Type B pancreatic cell (in vitro differentiated cells): ENCODE results near the gene RAB21. TPM values are rescaled to one million over a fixed set of nuclear protein-coding genes. Genes with fewer than 3 reads are reported as not detected.
A peak's percentile ranks its signal among the peaks of the same experiment; 100 is the strongest.

Source experiments
- DNase-seq: peaks from one replicate; pipeline ENCODE4 v3.0.0; 2021; ENCODE audit warnings: mixed read lengths; ENCODE audit not compliant: unreplicated experiment; ENCODE audit errors: extremely low spot score
- H3K27ac Mint-ChIP-seq: 2 replicates; pipeline ENCODE4 v1.8.0; 2021; ENCODE audit warnings: mild to moderate bottlenecking, mixed read lengths
- H3K27me3 Mint-ChIP-seq: 2 replicates; pipeline ENCODE4 v1.8.0; 2021; ENCODE audit warnings: mixed read lengths
- H3K36me3 Mint-ChIP-seq: 2 replicates; pipeline ENCODE4 v1.8.0; 2021; ENCODE audit warnings: mixed read lengths
- H3K4me1 Mint-ChIP-seq: one replicate; pipeline ENCODE4 v1.8.0; 2021; ENCODE audit warnings: mixed read lengths; ENCODE audit not compliant: unreplicated experiment
- H3K4me3 Mint-ChIP-seq: 2 replicates; pipeline ENCODE4 v1.8.0; 2021; ENCODE audit warnings: mild to moderate bottlenecking, mixed read lengths
- H3K9me3 Mint-ChIP-seq: 2 replicates; pipeline ENCODE4 v1.8.0; 2021; ENCODE audit warnings: mixed read lengths
- total RNA-seq: library from RNA; stranded (reverse); gene quantifications from 2 replicates; pipeline ENCODE4 v1.2.1, GENCODE V29; 2021; ENCODE audit warnings: low replicate concordance
- TF ChIP-seq, protein P1 (sequence below): fragments of 200-600 bp; sonication (generic); conservative IDR thresholded peaks from 2 replicates; pipeline ENCODE4 v1.5.0; 2021; ENCODE audit warnings: antibody characterized with exemption, mild to moderate bottlenecking

Gene RAB21
- total RNA-seq, 1 donor from 2014 or later, result 53.8 TPM

DNA sequence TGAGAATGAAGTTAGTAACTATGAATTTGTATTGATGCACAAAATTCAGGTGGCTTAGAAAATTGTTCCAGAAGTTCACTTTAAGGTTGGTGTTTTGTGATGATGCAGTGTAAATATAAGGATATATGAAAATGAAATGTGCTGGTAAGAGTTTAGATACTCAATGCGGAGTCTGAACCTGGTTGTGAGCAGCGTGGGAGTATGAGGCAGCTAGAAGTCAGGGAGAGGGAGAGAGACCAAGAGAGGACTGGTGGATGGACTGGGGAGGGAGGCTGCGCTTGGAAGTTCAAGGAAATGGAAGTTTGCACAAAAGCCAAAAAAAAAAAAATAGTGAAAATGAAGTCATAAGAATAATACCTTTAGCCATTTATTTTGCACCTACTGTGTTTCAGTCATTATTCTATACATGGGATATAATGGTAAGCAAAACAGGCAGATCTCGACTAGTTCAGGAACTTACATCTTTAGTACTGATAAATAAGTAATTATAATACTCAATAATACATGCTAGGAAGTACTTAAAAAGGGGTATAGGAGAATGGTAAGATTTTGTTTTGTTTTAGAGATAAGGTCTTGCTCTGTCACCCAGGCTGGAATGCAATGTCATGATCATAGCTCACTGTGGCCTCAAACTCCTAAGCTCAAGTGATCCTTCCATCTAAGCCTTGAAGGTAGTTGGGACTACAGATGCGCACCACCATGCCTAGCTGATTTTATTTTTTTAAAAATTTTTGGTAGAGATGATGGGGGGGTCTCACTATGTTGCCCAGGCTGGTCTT is 10.0 kb upstream of the RAB21 start:
- Mint-ChIP-seq H3K27ac (no peak overlapping the region), H3K9me3 (no peaks in the 10 kb centered on the region), H3K27me3 (peaks cover 21% of the 10 kb centered on the region), H3K36me3 (no peaks in the 10 kb centered on the region), H3K4me3 (no peak overlapping the region), H3K4me1 (no peaks in the 10 kb centered on the region)
- no peak for DNase-seq
- TF ChIP-seq, protein P1, sequence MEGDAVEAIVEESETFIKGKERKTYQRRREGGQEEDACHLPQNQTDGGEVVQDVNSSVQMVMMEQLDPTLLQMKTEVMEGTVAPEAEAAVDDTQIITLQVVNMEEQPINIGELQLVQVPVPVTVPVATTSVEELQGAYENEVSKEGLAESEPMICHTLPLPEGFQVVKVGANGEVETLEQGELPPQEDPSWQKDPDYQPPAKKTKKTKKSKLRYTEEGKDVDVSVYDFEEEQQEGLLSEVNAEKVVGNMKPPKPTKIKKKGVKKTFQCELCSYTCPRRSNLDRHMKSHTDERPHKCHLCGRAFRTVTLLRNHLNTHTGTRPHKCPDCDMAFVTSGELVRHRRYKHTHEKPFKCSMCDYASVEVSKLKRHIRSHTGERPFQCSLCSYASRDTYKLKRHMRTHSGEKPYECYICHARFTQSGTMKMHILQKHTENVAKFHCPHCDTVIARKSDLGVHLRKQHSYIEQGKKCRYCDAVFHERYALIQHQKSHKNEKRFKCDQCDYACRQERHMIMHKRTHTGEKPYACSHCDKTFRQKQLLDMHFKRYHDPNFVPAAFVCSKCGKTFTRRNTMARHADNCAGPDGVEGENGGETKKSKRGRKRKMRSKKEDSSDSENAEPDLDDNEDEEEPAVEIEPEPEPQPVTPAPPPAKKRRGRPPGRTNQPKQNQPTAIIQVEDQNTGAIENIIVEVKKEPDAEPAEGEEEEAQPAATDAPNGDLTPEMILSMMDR, result no peak

DNA sequence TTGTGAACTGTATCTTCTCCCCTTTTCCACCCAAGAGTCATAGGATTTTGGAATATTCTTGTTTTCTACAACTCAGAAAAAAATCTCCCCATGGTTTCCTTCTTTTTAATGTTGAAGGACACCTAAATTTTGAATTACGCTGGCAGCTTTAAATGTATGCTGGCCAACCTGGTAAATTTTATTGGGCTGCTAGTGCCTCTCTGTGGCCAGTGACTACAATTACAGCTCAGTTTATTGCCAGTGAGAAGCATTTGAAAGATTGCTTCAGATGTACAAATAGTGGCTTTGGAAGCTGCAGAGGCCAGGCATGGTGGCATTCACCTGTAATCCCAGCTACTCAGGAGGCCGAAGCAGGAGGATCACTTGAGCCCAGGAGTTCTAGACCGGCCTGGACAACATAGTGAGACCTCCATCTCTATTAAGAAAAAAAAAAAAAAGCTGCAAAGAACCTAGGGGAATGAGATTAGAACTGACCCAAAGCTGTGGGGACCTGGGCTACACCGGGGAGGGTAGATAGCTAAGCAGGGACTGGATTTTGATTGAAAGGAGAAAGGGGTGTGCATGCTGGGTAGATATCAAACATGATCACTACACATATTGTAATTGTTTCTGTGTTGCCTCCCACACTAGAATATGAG is 7.6 kb upstream of the RAB21 start:
- no peaks in the 10 kb centered on the region for H3K4me1 Mint-ChIP-seq
- peaks cover 42% of the 10 kb centered on the region for H3K27me3 Mint-ChIP-seq
- H3K9me3 Mint-ChIP-seq, result no peaks in the 10 kb centered on the region
- TF ChIP-seq, protein P1, result peak; percentile 82
- H3K36me3 Mint-ChIP-seq, result no peaks in the 10 kb centered on the region
- no peak overlapping the region for H3K27ac Mint-ChIP-seq
- no peak overlapping the region for H3K4me3 Mint-ChIP-seq
- no peak for DNase-seq

DNA sequence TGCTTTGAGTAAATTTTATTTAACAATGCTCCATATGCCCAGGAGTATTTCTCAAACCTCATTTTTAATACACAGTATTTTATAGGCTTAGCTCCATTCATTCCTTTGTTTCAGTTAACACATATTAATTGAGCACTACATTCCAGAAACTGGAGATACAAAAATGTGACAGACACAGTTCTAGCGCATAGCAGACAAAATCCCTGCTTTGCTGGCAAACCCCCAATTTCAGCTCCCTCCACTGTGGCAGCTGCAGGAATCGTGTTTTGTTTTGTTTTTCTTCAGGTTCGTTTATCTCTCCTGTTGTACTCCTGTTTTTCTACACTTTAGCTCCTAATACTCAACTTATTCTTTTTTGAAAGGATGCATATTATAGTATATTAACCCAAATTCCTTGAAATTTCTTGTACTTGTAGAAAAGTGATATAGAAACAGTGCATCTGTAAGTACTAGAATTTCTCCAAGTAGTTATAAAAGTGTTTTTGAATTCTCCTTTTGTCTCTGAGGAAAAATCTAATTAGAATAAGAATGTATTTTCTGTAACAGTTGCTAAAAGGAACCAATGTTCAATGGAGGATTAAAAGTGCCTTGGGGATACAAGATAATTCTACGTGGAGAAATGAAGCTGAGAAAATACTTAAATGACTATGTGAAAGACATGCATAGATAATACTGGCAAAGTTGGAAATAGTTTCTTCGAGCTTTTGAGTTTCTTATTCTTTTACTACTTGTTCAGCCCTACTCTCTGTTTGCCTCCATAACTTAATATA is 6.4 kb upstream of the RAB21 start:
- no peak overlapping the region for H3K4me3 Mint-ChIP-seq
- H3K27me3 Mint-ChIP-seq, result peaks cover 49% of the 10 kb centered on the region
- no peaks in the 10 kb centered on the region for H3K36me3 Mint-ChIP-seq
- TF ChIP-seq, protein P1, result no peak
- H3K9me3 Mint-ChIP-seq, result no peaks in the 10 kb centered on the region
- no peak overlapping the region for H3K27ac Mint-ChIP-seq
- H3K4me1 Mint-ChIP-seq, result no peaks in the 10 kb centered on the region
- no peak for DNase-seq

DNA sequence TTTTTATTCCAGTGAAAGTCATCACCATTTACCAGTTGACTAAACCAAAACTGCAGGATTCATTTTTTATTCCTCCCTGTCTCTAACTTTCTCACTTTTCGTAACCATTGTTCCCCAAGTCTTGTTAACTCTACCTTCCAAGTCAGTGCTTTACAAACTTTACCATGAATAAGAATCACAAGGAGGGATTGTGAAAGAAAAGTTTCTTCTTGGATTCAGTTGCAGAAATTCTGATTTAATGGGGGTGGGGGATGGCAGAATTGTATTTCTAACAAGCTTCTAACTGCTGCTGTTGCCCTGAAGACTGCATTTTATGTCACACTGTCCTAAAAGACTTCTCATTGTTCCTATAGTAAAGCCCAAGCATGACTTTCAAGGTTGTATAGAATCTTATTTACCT is 5.0 kb upstream of the RAB21 start:
- peaks cover 6% of the 10 kb centered on the region for H3K4me1 Mint-ChIP-seq
- no peaks in the 10 kb centered on the region for H3K36me3 Mint-ChIP-seq
- H3K9me3 Mint-ChIP-seq, result no peaks in the 10 kb centered on the region
- no peak for DNase-seq
- H3K27ac Mint-ChIP-seq, result no peak overlapping the region
- peaks cover 49% of the 10 kb centered on the region for H3K27me3 Mint-ChIP-seq
- TF ChIP-seq, protein P1, result no peak
- no peak overlapping the region for H3K4me3 Mint-ChIP-seq

DNA sequence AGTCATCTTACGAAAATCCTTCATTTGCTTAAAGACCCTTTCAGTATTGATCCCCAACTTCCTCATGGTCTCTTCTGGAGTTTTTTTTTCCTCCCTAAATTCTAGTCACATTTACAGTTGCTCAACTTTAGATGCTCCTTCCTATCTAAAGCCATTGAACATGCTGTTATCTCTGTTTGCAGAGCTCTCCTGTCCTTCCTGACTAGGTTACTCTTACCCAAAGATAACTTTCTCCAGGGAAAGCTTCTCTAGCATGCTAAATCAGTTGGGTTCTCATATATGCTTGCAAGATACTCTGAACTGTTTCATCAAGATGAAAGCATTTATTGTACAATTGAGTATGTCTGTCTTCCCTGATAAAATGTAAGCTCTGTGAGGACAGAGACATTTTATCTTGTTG is 1.8 kb upstream of the RAB21 start:
- Mint-ChIP-seq H3K4me3 (no peak overlapping the region), H3K4me1 (peaks cover 14% of the 10 kb centered on the region), H3K36me3 (peaks cover 12% of the 10 kb centered on the region), H3K9me3 (no peaks in the 10 kb centered on the region), H3K27ac (no peak overlapping the region), H3K27me3 (peaks cover 43% of the 10 kb centered on the region)
- DNase-seq, result no peak
- TF ChIP-seq, protein P1, result no peak
